Urinary bladder (tissue), 4 donors: Measurements from ENCODE around the gene ELFN1. TPM values are rescaled to one million over a fixed set of nuclear protein-coding genes. Genes with fewer than 3 reads are reported as not detected.

Source experiments
- DNase-seq: peaks from one replicate; pipeline ENCODE4 v3.0.0-alpha.2; 2015; ENCODE audit errors: extremely low spot score
- H3K27ac ChIP-seq: one replicate; pipeline ENCODE4 v1.5.1; 2013; ENCODE audit warnings: low read depth, mild to moderate bottlenecking, moderate library complexity
- H3K36me3 ChIP-seq: one replicate; pipeline ENCODE4 v1.6.1; 2013; ENCODE audit warnings: mild to moderate bottlenecking, moderate library complexity; ENCODE audit not compliant: insufficient read depth
- H3K4me1 ChIP-seq: one replicate; pipeline ENCODE4 v1.6.1; 2013; ENCODE audit warnings: mild to moderate bottlenecking, moderate library complexity; ENCODE audit not compliant: insufficient read depth
- H3K4me3 ChIP-seq: one replicate; pipeline ENCODE4 v1.5.1; 2013; ENCODE audit warnings: low read depth, low read length
- WGBS: extraction: QIAGEN DNeasy Blood & Tissue Kit; methylation state at CpG from one replicate; pipeline ENCODE4 v1.1.7; 2013; 5-methylcytosine and 5-hydroxymethylcytosine counted together
- polyA plus RNA-seq: library from polyadenylated mRNA; stranded (reverse); fragments of 200-250 nt; gene quantifications from one replicate; pipeline ENCODE4 v1.2.3, GENCODE V29; 2013
- total RNA-seq: library from RNA; depleted of rRNA; stranded (reverse); fragments of >200 nt; gene quantifications from one replicate; pipeline ENCODE4 v1.2.3, GENCODE V29; 2014
- donor health status: healthy with polysubstance abuse.
- donor health status: healthy.

Gene ELFN1
- total and polyA plus RNA-seq, 2 donors, result 2.5 to 3.2 TPM

DNA sequence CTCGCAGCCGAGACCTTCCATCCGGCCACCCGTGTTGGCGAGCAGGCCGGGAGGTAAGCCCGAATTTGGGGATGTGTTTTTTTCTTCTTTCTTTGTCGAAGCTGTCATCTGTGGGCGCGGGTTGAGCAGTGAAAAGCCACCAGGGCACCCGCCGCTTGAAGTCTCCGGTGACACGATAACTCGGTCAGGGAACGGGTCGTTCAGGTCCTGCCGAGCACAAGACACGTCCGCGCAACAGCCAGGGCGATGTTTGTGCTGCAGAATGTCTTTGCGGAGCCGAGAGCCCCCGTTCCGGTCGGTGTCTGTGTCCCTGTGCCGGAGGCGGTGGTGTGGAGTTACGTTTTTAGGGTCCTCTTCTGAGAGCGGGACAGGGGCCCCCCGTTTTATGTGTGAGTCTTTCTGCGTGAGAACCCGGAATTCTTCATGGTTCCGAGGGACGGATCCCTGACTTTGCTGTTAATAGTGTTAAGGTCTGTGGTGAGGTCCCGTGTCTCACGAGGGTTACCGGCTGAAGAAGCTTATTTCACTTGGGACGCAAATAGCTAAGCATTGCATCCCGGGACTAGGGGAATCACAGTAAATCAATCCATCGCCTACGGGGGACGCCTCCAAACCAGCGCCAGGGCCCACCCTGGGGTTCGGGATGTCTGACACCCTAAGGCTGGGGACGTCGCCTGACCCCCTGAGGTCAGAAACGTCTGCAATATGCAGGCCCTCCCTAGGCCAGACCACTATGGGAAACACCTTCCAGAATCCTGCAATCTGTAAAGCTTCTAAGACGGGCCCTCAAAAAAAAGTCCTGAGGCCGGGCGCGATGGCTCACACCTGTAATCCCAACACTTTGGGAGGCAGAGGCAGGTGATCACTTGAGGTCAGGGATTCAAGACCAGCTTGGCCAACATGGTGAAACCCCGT, 99.5 kb downstream of the ELFN1 start:
- DNase-seq, result no peak
- whole genome bisulfite sequencing, result 95% methylated on average over 54 of the region's 54 CpGs
- no peaks in the 10 kb centered on the region for H3K4me1 ChIP-seq

DNA sequence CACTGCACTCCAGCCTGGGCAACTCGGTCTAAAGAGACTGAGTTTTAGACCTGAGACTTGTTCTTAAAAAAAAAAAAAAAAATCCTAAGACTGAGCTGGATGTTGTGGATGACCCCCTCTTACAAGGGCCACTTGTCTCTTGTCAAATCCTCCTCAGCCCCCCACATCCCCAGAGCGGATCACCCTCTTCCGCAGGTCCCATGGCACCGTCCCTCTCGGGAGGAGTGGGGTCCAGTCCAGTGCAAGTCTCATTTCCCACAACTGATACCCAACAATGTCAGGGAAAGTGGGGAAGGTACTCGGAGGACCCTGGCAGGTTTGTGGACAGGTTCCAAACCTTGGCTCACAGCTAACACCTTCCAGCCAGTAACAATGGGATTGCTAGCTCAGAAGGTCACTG, 100.3 kb downstream of the ELFN1 start:
- Histone ChIP-seq H3K36me3 (no peaks in the 10 kb centered on the region), H3K4me3 (no peak overlapping the region), H3K27ac (no peak overlapping the region), H3K4me1 (no peaks in the 10 kb centered on the region)
- DNase-seq, result no peak
- WGBS, result 89% methylated on average over 6 of the region's 6 CpGs

More for the DNA sequence above, 99.5 kb downstream of the ELFN1 start:
- H3K36me3 ChIP-seq, result no peaks in the 10 kb centered on the region
- no peak overlapping the region for H3K27ac ChIP-seq
- no peak overlapping the region for H3K4me3 ChIP-seq

DNA sequence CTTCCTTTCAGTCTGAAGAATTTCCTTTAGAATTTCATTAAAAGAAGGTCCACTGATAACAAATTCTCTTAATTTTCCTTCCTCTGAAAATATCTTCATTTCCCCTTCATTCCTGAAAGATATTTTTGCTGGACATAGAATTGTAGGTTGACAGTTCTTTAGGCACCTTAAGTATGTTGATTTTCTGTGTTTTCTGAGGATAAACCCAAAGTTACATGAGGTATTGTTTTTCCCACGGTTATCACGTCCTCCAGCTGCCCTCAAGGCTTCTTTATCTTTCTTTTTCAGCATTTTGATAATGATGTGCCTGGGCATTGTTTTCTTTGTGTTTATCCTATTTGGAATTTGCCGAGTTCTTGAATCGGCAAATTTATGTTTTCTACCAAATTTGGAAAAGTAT, 105.3 kb downstream of the ELFN1 start:
- DNase-seq, result no peak
- Histone ChIP-seq H3K4me1 (no peaks in the 10 kb centered on the region), H3K27ac (no peak overlapping the region), H3K4me3 (no peak overlapping the region), H3K36me3 (no peaks in the 10 kb centered on the region)
- WGBS, result 77% methylated on average over 4 of the region's 4 CpGs

DNA sequence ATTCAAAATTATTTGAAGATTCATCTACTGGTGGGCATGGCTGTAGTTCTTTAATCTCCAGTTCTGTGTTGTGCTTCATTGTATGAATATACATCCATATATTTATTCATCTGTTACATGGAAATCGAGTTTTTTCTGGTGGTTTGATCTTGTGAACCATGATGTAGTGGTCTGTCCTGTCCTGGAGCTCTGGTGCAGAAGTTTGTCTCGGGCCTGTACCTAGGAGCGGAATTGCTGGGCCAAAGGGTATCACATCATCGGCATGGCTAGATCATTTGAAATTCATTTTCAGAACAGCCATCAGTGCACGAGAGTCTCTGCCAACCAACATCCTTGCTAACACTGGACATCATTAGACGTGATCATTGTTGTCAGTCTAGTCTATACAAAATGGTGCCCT, 107.0 kb downstream of the ELFN1 start:
- 72% methylated on average over 6 of the region's 6 CpGs for WGBS
- Histone ChIP-seq H3K4me3 (no peak overlapping the region), H3K36me3 (no peaks in the 10 kb centered on the region), H3K4me1 (no peaks in the 10 kb centered on the region), H3K27ac (no peak overlapping the region)
- no peak for DNase-seq

DNA sequence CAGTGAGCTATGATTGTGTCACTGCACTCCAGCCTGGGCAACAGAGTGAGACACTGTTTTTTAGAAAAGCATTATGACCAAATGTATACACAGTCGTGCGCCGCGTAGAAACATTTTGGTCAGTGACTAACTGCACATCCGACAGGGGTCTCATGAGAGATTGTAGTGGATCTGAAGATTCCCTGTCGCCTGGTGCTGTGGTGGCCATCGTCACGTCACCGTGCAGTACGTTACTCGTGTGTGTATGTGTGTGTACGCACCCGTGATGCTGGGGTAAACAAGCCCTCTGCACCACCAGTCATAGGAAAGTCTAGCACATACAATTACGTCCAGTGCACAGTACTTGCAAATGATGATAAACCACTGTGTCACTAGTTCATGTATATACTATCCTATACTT, 109.4 kb downstream of the ELFN1 start:
- H3K27ac ChIP-seq, result no peak overlapping the region
- 86% methylated on average over 14 of the region's 14 CpGs for WGBS
- DNase-seq, result no peak
- no peaks in the 10 kb centered on the region for H3K4me1 ChIP-seq
- H3K36me3 ChIP-seq, result no peaks in the 10 kb centered on the region
- no peak overlapping the region for H3K4me3 ChIP-seq

DNA sequence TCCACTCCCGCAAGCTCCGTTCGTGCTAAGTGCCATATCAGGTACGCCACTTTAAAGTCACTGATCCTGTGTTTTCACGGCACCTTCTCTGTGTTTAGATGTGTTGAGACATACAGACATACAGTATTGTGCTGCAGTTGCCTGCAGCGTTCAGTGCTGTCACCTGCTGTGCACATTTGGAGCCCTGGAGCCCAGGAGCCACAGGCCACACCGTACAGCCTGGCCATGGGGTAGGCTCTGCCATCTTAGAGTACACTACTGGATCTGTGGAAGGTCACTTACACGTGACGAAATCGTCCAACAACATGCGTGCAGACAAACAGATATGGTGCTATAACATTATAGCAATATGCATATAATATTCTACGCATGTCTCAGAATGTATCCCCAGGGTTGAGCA, 111.3 kb downstream of the ELFN1 start:
- no peaks in the 10 kb centered on the region for H3K36me3 ChIP-seq
- H3K4me1 ChIP-seq, result no peaks in the 10 kb centered on the region
- H3K27ac ChIP-seq, result no peak overlapping the region
- no peak overlapping the region for H3K4me3 ChIP-seq
- WGBS, result 92% methylated on average over 12 of the region's 12 CpGs
- no peak for DNase-seq

DNA sequence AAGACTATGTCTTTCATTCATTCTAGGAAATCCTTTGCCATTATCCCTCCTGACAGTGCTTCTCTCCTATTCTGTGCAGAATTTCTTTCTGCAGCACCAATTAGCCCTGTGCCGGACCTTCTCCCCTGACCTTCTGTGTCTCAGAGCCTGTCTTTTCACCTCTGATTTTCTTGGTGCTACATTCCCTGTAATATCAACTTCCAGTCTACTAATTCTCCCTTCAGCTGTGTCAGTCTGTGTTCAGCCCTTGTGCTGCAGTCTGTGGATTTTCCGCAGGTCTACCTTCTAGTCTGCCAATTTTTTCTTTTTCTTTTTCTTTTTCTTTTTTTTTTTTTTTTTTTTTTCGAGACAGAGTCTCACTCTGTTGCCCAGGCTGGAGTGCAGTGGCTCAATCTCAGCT, 115.8 kb downstream of the ELFN1 start:
- no peak for DNase-seq
- Histone ChIP-seq H3K27ac (no peak overlapping the region), H3K4me1 (no peaks in the 10 kb centered on the region), H3K4me3 (no peak overlapping the region), H3K36me3 (no peaks in the 10 kb centered on the region)
- 97% methylated on average over 3 of the region's 3 CpGs for WGBS

DNA sequence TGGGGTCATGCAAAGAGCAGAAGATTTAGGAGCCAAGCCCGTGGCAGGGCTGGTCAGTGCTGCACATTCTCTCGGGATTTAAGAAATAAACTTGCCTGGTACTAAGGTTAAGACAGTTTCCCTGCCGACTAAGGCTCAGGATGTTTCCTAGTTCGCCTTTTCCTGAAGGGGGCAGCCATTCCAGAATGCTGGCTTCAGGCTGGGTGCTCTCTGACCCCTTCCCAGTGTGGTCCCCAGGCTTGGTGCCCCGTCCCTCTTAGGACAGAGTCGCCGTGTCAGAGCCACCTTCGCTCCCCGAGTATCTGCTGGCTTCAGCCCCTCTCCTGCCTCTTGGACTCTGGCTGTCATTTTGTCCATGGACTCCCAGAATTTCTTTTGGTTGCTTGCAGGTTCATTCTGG, 117.2 kb downstream of the ELFN1 start:
- Histone ChIP-seq H3K36me3 (no peaks in the 10 kb centered on the region), H3K4me3 (no peak overlapping the region), H3K27ac (no peak overlapping the region), H3K4me1 (no peaks in the 10 kb centered on the region)
- 74% methylated on average over 9 of the region's 9 CpGs for WGBS
- DNase-seq, result no peak

DNA sequence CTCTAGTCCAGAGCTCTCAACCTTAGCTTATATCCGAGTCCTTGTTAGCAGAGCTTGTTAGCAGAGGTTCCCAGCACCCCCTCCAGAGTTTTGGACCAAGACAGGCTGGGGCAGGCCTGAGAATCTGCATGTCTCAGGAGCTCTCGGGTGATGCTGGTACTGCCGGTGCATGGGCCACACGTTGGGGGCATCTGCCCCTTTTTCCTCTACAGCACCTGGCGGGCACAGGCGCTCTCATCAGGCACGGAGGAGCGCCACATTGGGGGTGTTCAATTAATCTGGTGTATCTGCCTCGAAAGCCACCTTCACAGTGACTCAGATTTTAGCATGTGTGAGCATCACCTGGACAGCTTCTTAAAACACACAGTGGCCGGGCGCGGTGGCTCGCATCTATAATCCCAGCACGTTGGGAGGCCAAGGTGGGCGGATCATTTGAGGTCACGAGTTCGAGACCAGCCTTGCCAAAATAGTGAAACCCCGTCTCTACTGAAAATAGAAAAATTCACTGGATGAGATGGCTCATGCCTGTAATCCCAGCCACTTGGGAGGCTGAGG, 117.7 kb downstream of the ELFN1 start:
- DNase-seq, result no peak
- Histone ChIP-seq H3K36me3 (no peaks in the 10 kb centered on the region), H3K4me1 (no peaks in the 10 kb centered on the region), H3K4me3 (no peak overlapping the region), H3K27ac (no peak overlapping the region)
- 88% methylated on average over 18 of the region's 18 CpGs for WGBS

DNA sequence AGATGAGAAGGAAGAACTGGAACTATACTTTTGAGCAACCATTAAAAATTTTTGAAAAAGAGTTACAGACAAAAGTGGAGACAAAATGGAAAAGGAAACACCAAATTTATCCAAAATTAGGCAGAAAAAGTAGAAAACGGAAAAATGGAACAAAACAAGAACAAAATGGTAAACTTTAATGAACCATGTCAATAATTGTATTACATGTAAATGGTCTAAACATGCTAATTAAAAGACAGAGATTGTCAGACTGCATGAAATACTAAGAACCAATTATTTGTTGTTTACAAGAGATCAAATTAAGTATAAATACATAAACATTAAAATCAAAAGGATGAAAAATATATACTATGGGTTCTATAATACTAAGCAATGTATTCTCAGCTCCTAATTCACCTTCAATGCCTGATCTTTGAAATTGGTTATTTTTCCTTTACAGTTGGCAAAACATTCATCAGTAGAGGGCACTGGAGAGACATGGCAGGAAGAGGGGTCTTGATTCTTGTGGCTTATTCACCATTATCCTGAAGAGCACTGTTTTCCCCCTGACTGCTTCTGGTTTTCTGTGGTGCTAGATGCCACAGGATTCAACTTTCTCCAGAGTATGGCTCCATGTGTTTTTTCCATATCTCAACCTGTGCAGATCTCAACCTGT, 124.9 kb downstream of the ELFN1 start:
- Histone ChIP-seq H3K27ac (no peak overlapping the region), H3K4me1 (no peaks in the 10 kb centered on the region), H3K36me3 (no peaks in the 10 kb centered on the region), H3K4me3 (no peak overlapping the region)
- 18% methylated on average over 1 of the region's 1 CpG for WGBS
- DNase-seq, result no peak

Other genes with a start within 250 kb of the ELFN1 start
- gene MICALL2, start 210.8 kb upstream of the ELFN1 start, total RNA-seq, result 8.4 TPM
- 40.0 TPM for gene MICALL2, start 210.8 kb upstream of the ELFN1 start, polyA plus RNA-seq
- gene INTS1, start 165.9 kb upstream of the ELFN1 start, total RNA-seq, result 13.7 TPM
- gene INTS1, start 165.9 kb upstream of the ELFN1 start, polyA plus RNA-seq, result 55.6 TPM
- gene MAFK, start 139.6 kb upstream of the ELFN1 start, total RNA-seq, result 15.1 TPM
- gene MAFK, start 139.6 kb upstream of the ELFN1 start, polyA plus RNA-seq, result 54.9 TPM
- 9.7 TPM for gene TMEM184A, start 114.1 kb upstream of the ELFN1 start, total RNA-seq
- 6.7 TPM for gene TMEM184A, start 114.1 kb upstream of the ELFN1 start, polyA plus RNA-seq
- 12.1 TPM for gene PSMG3, start 100.2 kb upstream of the ELFN1 start, total RNA-seq
- 34.6 TPM for gene PSMG3, start 100.2 kb upstream of the ELFN1 start, polyA plus RNA-seq